Measurements from ENCODE around the gene DDX21.
"Not testable (repeated sequence)": the region's sequence is repeated elsewhere in the genome, so short reads cannot be mapped to it uniquely, and the experiment has no call there.

The DDX21 gene

GRCh38 chr10:68955832-68956532 is at the start of gene DDX21:
TSS of gene DDX21 (plus strand) at chr10:68956170. CDS start at chr10:68956226, 56 bp downstream.
- CTCF ChIA-PET = interaction anchor here (1.0 to 2.4 kb wide), 10 partner anchors 9 to 452 kb away, joined by 3 to 10 read pairs (median 4); no protein-coding TSS in a partner anchor
- peak within 1 kb of the TSS; percentile 97 for H3K4me3 ChIP-seq (ENCODE audit: low read depth, low read length)
- peak; percentile 42 for DNase-seq (ENCODE audit: low read depth, low spot score)
- TF ChIP-seq, protein P1, sequence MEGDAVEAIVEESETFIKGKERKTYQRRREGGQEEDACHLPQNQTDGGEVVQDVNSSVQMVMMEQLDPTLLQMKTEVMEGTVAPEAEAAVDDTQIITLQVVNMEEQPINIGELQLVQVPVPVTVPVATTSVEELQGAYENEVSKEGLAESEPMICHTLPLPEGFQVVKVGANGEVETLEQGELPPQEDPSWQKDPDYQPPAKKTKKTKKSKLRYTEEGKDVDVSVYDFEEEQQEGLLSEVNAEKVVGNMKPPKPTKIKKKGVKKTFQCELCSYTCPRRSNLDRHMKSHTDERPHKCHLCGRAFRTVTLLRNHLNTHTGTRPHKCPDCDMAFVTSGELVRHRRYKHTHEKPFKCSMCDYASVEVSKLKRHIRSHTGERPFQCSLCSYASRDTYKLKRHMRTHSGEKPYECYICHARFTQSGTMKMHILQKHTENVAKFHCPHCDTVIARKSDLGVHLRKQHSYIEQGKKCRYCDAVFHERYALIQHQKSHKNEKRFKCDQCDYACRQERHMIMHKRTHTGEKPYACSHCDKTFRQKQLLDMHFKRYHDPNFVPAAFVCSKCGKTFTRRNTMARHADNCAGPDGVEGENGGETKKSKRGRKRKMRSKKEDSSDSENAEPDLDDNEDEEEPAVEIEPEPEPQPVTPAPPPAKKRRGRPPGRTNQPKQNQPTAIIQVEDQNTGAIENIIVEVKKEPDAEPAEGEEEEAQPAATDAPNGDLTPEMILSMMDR (IDR thresholded peaks at IDR 0.05; ENCODE audit: insufficient read depth, low read length, missing control alignments) = peak; percentile 54
- POLR2A ChIA-PET = interaction anchor here (0.6 to 2.0 kb wide), 4 partner anchors 31 to 624 kb away, joined by 3 to 6 read pairs (median 4); partner anchors contain the start of genes DDX50 and HNRNPH3

- ChIA-PET POLR2A (no interaction called here), CTCF (interaction anchor here (1.0 kb wide), 1 partner anchor 16 kb away, joined by 4 read pairs; no protein-coding TSS in a partner anchor)
- H3K4me3 ChIP-seq (ENCODE audit: low read depth, low read length) = no peak overlapping the region
- DNase-seq (ENCODE audit: low read depth, low spot score) = no peak
- TF ChIP-seq, protein P1 (IDR thresholded peaks at IDR 0.05; ENCODE audit: insufficient read depth, low read length, missing control alignments) = no peak
Measured at GRCh38 chr10:68924593-68924992, 31.4 kb upstream of the DDX21 start.

DNA sequence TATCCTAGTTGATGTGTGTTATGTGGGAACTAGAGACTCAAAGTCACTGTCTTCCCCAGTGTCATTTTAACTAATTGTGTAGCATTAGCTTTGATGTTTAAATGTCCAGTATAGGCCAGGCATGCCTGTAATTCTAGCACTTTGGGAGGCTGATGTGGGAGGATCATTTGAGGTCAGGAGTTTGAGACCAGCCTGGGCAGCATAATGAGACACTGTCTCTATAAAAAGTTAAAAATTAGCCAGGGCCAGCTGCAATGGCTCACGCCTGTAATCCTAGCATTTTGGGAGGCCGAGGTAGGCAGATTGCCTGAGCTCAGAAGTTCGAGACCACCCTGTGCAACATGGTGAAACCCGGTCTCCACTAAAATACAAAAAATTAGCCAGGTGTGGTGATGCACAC is 30.5 kb upstream of the DDX21 start:
- CTCF ChIA-PET = no interaction called here
- H3K4me3 ChIP-seq (ENCODE audit: low read depth, low read length) = no peak overlapping the region
- POLR2A ChIA-PET = no interaction called here
- TF ChIP-seq, protein P1 (IDR thresholded peaks at IDR 0.05; ENCODE audit: insufficient read depth, low read length, missing control alignments) = no peak
- DNase-seq (ENCODE audit: low read depth, low spot score) = no peak

GRCh38 chr10:68929157-68929556 is 26.8 kb upstream of the DDX21 start:
- CTCF ChIA-PET; POLR2A ChIA-PET; DNase-seq (ENCODE audit: low read depth, low spot score); H3K4me3 ChIP-seq (ENCODE audit: low read depth, low read length): not testable (repeated sequence)

- POLR2A ChIA-PET; CTCF ChIA-PET; H3K4me3 ChIP-seq (ENCODE audit: low read depth, low read length); DNase-seq (ENCODE audit: low read depth, low spot score): not testable (repeated sequence)
Measured at GRCh38 chr10:68929888-68930287, 26.1 kb upstream of the DDX21 start.

GRCh38 chr10:68932860-68933259 is 23.1 kb upstream of the DDX21 start:
- DNase-seq (ENCODE audit: low read depth, low spot score); H3K4me3 ChIP-seq (ENCODE audit: low read depth, low read length); POLR2A ChIA-PET: not testable (repeated sequence)
- CTCF ChIA-PET = interaction anchor here (0.7 kb wide), 1 partner anchor 35 kb away, joined by 3 read pairs; no protein-coding TSS in a partner anchor

DNA sequence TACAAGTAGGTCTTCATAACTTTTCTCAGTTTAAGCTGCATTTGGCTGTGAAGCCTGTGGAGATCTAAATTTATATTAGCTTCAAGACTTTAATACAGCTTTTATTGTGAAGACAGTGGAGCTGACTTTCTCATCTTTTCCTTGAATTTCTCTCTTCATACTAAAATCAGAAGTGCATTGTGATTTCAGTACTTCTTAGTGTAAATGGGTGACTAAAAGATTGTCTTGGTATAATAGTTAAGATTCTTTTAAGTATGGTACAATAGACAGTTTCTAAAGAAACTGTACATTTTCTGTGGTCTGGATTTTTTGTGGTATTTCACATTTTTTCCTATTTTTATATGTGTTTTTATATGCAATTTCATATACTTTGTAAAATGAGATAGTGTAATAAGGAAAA is 21.0 kb upstream of the DDX21 start:
- DNase-seq (ENCODE audit: low read depth, low spot score) = no peak
- POLR2A ChIA-PET = no interaction called here
- TF ChIP-seq, protein P1 (IDR thresholded peaks at IDR 0.05; ENCODE audit: insufficient read depth, low read length, missing control alignments) = no peak
- H3K4me3 ChIP-seq (ENCODE audit: low read depth, low read length) = no peak overlapping the region
- CTCF ChIA-PET = interaction anchor here (0.6 kb wide), 1 partner anchor 21 kb away, joined by 3 read pairs; the partner anchor contains the start of gene DDX21

GRCh38 chr10:68938117-68938516 is 17.9 kb upstream of the DDX21 start:
- H3K4me3 ChIP-seq (ENCODE audit: low read depth, low read length) = no peak overlapping the region
- ChIA-PET CTCF (interaction anchor here (0.6 kb wide), 1 partner anchor 19 kb away, joined by 3 read pairs; no protein-coding TSS in a partner anchor), POLR2A (no interaction called here)
- TF ChIP-seq, protein P1 (IDR thresholded peaks at IDR 0.05; ENCODE audit: insufficient read depth, low read length, missing control alignments) = no peak
- DNase-seq (ENCODE audit: low read depth, low spot score) = no peak

Measured in AG04449 (cell line).